ENCODE results near the gene PNRC1.

GRCh38 chr6:89063881-89064280 is 16.7 kb upstream of the PNRC1 start:
- no peak for TF ChIP-seq CTCF (IDR thresholded peaks at IDR 0.05; ENCODE audit: insufficient read depth, low read depth, low read length)
- no peak for TF ChIP-seq EZH2 (IDR thresholded peaks at IDR 0.05; ENCODE audit: insufficient read depth, low read length)

Measured in astrocyte (in vitro differentiated cells and primary cell).